Neuronal stem cell (in vitro differentiated cells): ENCODE results near the gene SASS6.

Experiments used
- DNase-seq: peaks from one replicate; pipeline ENCODE4 v3.0.0-alpha.2; 2013; ENCODE audit warnings: low spot score
- H2AFZ ChIP-seq: one replicate; pipeline ENCODE4 v1.6.1; 2013; ENCODE audit warnings: mild to moderate bottlenecking, low read length, inconsistent platforms
- H2AK5ac ChIP-seq: 2 replicates; pipeline ENCODE4 v1.6.1; 2013; ENCODE audit warnings: low read depth, mild to moderate bottlenecking, inconsistent platforms, low read length, moderate library complexity, mixed read lengths
- H2BK120ac ChIP-seq: 2 replicates; pipeline ENCODE4 v1.6.1; 2013; ENCODE audit warnings: low read depth, mild to moderate bottlenecking, inconsistent platforms, low read length, moderate library complexity, mixed read lengths
- H2BK12ac ChIP-seq: one replicate; pipeline ENCODE4 v1.6.1; 2013; ENCODE audit warnings: low read length, inconsistent platforms
- H2BK15ac ChIP-seq: 2 replicates; pipeline ENCODE4 v1.6.1; 2013; ENCODE audit warnings: mild to moderate bottlenecking, low read length, inconsistent platforms, mixed read lengths
- H2BK5ac ChIP-seq: one replicate; pipeline ENCODE4 v1.6.1; 2013; ENCODE audit warnings: inconsistent platforms, mild to moderate bottlenecking, low read length, moderate library complexity
- H3K14ac ChIP-seq: one replicate; pipeline ENCODE4 v1.6.1; 2013; ENCODE audit warnings: low read length, inconsistent platforms
- H3K18ac ChIP-seq: 2 replicates; pipeline ENCODE4 v1.6.1; 2013; ENCODE audit warnings: low read length, inconsistent platforms
- H3K23ac ChIP-seq: 2 replicates; pipeline ENCODE4 v1.6.1; 2013; ENCODE audit warnings: low read depth, mild to moderate bottlenecking, mixed read lengths, low read length, inconsistent platforms; ENCODE audit not compliant: poor library complexity
- H3K27ac ChIP-seq: replicated peaks from 3 replicates; pipeline ENCODE4 v1.5.1; 2013; ENCODE audit warnings: low read length, inconsistent platforms
- H3K27me3 ChIP-seq, 3 experiments: 2 replicates each; pipeline ENCODE4 v1.6.1; 2013; ENCODE audit warnings: low read length in 3 of 3, mild to moderate bottlenecking in 2 of 3, inconsistent platforms in 1 of 3, low read depth in 1 of 3, mixed read lengths in 1 of 3, moderate library complexity in 1 of 3; ENCODE audit not compliant: control insufficient read depth in 3 of 3, insufficient read depth in 3 of 3
- H3K36me3 ChIP-seq, 2 donors: replicated peaks in 1 of 2; 2 replicates each; pipeline ENCODE4 v1.6.1; 2013; ENCODE audit warnings: low read length in 2 of 2; ENCODE audit not compliant: control insufficient read depth in 2 of 2, insufficient read depth in 2 of 2
- H3K4ac ChIP-seq: 2 replicates; pipeline ENCODE4 v1.6.1; 2013; ENCODE audit warnings: inconsistent platforms, mild to moderate bottlenecking, low read length, moderate library complexity
- H3K4me1 ChIP-seq, 2 donors: 1 replicate in 1 of 2; 2 replicates in 1 of 2; pipeline ENCODE4 v1.6.1; 2013; ENCODE audit warnings: low read length in 2 of 2, low read depth in 1 of 2; ENCODE audit not compliant: control insufficient read depth in 2 of 2, insufficient read depth in 1 of 2
- H3K4me2 ChIP-seq: one replicate; pipeline ENCODE4 v1.6.1; 2013; ENCODE audit warnings: mild to moderate bottlenecking, low read length, inconsistent platforms; ENCODE audit not compliant: insufficient read depth, poor library complexity, severe bottlenecking
- H3K4me3 ChIP-seq, 2 donors: 2 replicates each; pipeline ENCODE4 v1.5.1; 2013; ENCODE audit warnings: low read length in 2 of 2, mild to moderate bottlenecking in 2 of 2, inconsistent platforms in 1 of 2, moderate library complexity in 1 of 2
- H3K79me1 ChIP-seq: one replicate; pipeline ENCODE4 v1.6.1; 2013; ENCODE audit warnings: low read depth, mild to moderate bottlenecking, inconsistent platforms, low read length, moderate library complexity
- H3K9ac ChIP-seq: one replicate; pipeline ENCODE4 v1.6.1; 2013; ENCODE audit warnings: mild to moderate bottlenecking, low read depth, low read length, inconsistent platforms; ENCODE audit not compliant: poor library complexity
- H3K9me3 ChIP-seq, 2 donors: replicated peaks in 1 of 2; 2 replicates each; pipeline versions ENCODE3 to v1.6.1; 2013; ENCODE audit warnings: low read length in 2 of 2, mild to moderate bottlenecking in 2 of 2, inconsistent platforms in 1 of 2, low read depth in 1 of 2, mixed read lengths in 1 of 2, moderate library complexity in 1 of 2; ENCODE audit not compliant: control insufficient read depth in 2 of 2, insufficient read depth in 1 of 2
- H4K8ac ChIP-seq: one replicate; pipeline ENCODE4 v1.6.1; 2013; ENCODE audit warnings: low read depth, mild to moderate bottlenecking, inconsistent platforms, low read length, moderate library complexity
- H4K91ac ChIP-seq: one replicate; pipeline ENCODE4 v1.6.1; 2013; ENCODE audit warnings: low read length, low read depth, mild to moderate bottlenecking, inconsistent platforms; ENCODE audit not compliant: poor library complexity
- WGBS, 2 donors: extraction: QIAGEN DNeasy Blood & Tissue Kit; methylation state at CpG; one replicate each; pipeline ENCODE4 v1.1.7; 2013; ENCODE audit warnings: missing lambda C conversion rate in 2 of 2, mixed read lengths in 1 of 2; ENCODE audit not compliant: insufficient read length in 2 of 2, insufficient replicate concordance in 1 of 2; ENCODE audit errors: extremely low coverage in 2 of 2; 5-methylcytosine and 5-hydroxymethylcytosine counted together

Gene SASS6

DNA sequence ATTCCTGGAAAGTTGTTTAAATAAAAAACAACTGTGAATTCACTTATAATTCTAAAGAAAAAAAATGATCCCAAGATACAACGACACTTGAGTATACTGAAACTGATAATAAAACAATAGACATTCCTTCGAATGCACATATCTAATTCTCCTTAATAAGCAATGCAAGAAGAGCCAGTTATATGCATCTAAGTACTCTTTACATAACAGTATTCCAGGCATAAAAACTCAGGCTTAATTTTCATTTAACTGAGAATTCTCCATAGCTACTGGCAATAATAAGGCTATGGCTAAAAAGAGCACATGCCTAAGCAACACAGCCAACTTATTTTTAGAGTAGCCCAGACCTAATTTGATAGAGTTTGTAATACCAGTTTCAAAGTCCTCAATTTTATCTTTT, 31.2 kb downstream of the SASS6 start:
- Histone ChIP-seq H3K4ac (no peak overlapping the region), H3K4me2 (no peak overlapping the region), H3K79me1 (no peaks in the 10 kb centered on the region), H4K8ac (no peak overlapping the region), H3K36me3 (peaks cover 11 to 94% of the 10 kb centered on the region in 2 donors), H3K9ac (no peak overlapping the region), H3K14ac (no peak overlapping the region), H2BK12ac (no peak overlapping the region), H3K4me3 (no peak overlapping the region), H3K4me1 (no peaks in the 10 kb centered on the region), H2BK120ac (no peak overlapping the region), H3K18ac (no peak overlapping the region), H3K23ac (no peak overlapping the region), H2BK5ac (no peak overlapping the region), H3K27me3 (no peaks in the 10 kb centered on the region), H2AFZ (no peak overlapping the region), H2BK15ac (no peak overlapping the region), H4K91ac (no peak overlapping the region), H3K27ac (no peak overlapping the region), H3K9me3 (peaks cover 0 to 10% of the 10 kb centered on the region in 2 donors), H2AK5ac (no peak overlapping the region)
- WGBS, 2 donors: no CpG with 5 or more reads among the region's 2 CpGs
- no peak for DNase-seq

DNA sequence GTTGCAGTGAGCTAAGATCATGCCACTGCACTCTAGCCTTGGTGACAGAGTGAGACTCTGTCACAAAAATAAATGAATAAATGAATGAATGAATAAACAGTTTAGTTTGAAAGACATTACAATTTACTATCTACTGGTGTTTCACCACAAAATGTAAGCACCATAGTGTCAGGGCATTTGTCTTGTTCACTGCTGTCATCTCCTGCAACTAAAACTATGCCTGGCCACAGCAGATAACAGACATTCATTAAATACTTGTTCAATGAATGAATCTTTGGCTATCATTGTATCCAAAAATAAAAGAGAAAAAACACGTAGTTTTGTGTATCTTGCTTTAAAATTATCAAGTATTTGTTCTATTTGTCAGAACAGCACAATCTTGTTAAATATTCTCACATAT, 32.5 kb downstream of the SASS6 start:
- Histone ChIP-seq H3K4me2 (no peak overlapping the region), H3K18ac (no peak overlapping the region), H4K8ac (no peak overlapping the region), H3K36me3 (peaks cover 10 to 95% of the 10 kb centered on the region in 2 donors), H3K9me3 (peaks cover 0 to 21% of the 10 kb centered on the region in 2 donors), H3K23ac (no peak overlapping the region), H2AK5ac (no peak overlapping the region), H3K14ac (no peak overlapping the region), H3K79me1 (no peaks in the 10 kb centered on the region), H4K91ac (no peak overlapping the region), H2AFZ (no peak overlapping the region), H3K9ac (no peak overlapping the region), H3K27me3 (no peaks in the 10 kb centered on the region), H3K4me1 (no peaks in the 10 kb centered on the region), H3K4ac (no peak overlapping the region), H2BK15ac (no peak overlapping the region), H2BK120ac (no peak overlapping the region), H2BK5ac (no peak overlapping the region), H2BK12ac (no peak overlapping the region), H3K27ac (no peak overlapping the region), H3K4me3 (no peak overlapping the region)
- WGBS, 2 donors: no CpG with 5 or more reads among the region's 1 CpG
- DNase-seq: no peak

DNA sequence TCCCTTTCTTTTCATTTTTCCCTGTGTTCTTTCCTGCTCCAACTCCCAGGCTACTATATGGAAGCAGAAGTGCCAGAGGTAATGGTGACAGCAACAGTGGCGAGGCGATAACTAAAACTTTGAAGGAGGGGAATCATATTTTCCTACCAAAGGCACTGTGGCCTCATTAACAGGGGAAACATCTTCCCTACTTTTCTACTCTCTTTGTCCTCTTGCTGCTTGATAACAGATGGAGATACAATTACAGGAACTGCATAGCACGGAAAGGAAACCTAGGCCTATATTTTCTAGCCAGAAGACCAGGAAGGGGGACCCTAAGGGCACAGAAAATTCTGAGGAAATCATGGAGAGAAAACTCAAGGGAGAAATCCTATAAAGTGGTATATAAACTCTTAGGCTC, 42.3 kb downstream of the SASS6 start:
- Histone ChIP-seq H3K4me2 (no peak overlapping the region), H4K91ac (no peak overlapping the region), H3K27ac (no peak overlapping the region), H2AK5ac (no peak overlapping the region), H3K9ac (no peak overlapping the region), H2AFZ (no peak overlapping the region), H3K14ac (no peak overlapping the region), H3K36me3 (peaks cover 2 to 61% of the 10 kb centered on the region in 2 donors), H4K8ac (no peak overlapping the region), H2BK120ac (no peak overlapping the region), H3K4ac (no peak overlapping the region), H3K79me1 (no peaks in the 10 kb centered on the region), H3K4me3 (no peak overlapping the region), H2BK15ac (no peak overlapping the region), H2BK12ac (no peak overlapping the region), H3K23ac (no peak overlapping the region), H3K4me1 (no peaks in the 10 kb centered on the region), H3K18ac (no peak overlapping the region), H3K9me3 (peaks cover 0 to 10% of the 10 kb centered on the region in 2 donors), H3K27me3 (no peaks in the 10 kb centered on the region), H2BK5ac (no peak overlapping the region)
- no peak for DNase-seq
- no CpG with 5 or more reads among the region's 3 CpGs for WGBS, 2 donors

DNA sequence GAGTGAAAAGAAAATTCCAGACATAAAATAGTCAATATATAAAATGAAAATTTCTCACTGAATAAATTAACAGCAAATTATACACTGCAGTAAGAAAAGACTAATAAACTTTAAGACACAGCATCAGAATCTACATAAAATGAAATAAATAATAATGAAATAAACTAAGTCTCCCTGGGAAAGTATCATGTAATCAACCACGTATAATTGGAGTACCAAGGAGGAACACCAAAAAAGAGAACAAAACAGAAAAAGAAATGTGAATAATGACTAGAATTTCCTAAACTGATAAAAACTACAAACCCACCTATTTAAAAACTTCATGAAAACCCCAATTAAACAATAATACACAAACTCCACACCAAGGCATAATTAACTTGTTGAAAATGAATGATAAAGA, 43.6 kb downstream of the SASS6 start:
- DNase-seq: no peak
- Histone ChIP-seq H3K14ac (no peak overlapping the region), H3K4me3 (no peak overlapping the region), H2BK12ac (no peak overlapping the region), H2BK5ac (no peak overlapping the region), H3K27ac (no peak overlapping the region), H3K27me3 (no peaks in the 10 kb centered on the region), H3K4me1 (no peaks in the 10 kb centered on the region), H3K9ac (no peak overlapping the region), H3K9me3 (peaks cover 0 to 4% of the 10 kb centered on the region in 2 donors), H2BK120ac (no peak overlapping the region), H3K36me3 (peaks cover 2 to 61% of the 10 kb centered on the region in 2 donors), H4K8ac (no peak overlapping the region), H3K79me1 (no peaks in the 10 kb centered on the region), H2AFZ (no peak overlapping the region), H3K23ac (no peak overlapping the region), H2AK5ac (no peak overlapping the region), H3K18ac (no peak overlapping the region), H3K4me2 (no peak overlapping the region), H4K91ac (no peak overlapping the region), H2BK15ac (no peak overlapping the region), H3K4ac (no peak overlapping the region)
- WGBS, 2 donors: no CpG with 5 or more reads among the region's 1 CpG
